CD14-positive monocyte (primary cell): ENCODE data around the gene NRP2. TPM values are rescaled to one million over a fixed set of nuclear protein-coding genes. Genes with fewer than 3 reads are reported as not detected.
A peak's percentile ranks its signal among the peaks of the same experiment; 100 is the strongest.

Experiments
- DNase-seq, 3 donors: peaks; one replicate each; pipeline ENCODE4 v3.0.0-alpha.2; 2011 to 2022
- H2AFZ ChIP-seq: 2 replicates; pipeline ENCODE4 v1.6.0; 2012; ENCODE audit warnings: mild to moderate bottlenecking, low read depth, low read length, inconsistent platforms; ENCODE audit not compliant: insufficient read depth, poor library complexity, severe bottlenecking
- H3K27ac ChIP-seq, 2 donors: 1 replicate in 1 of 2; 2 replicates in 1 of 2; pipeline ENCODE4 v1.5.1; 2012 to 2013; ENCODE audit warnings: low read length in 2 of 2, control low read depth in 1 of 2, inconsistent platforms in 1 of 2, low read depth in 1 of 2, mild to moderate bottlenecking in 1 of 2
- H3K27me3 ChIP-seq, 2 donors: one replicate each; pipeline versions ENCODE4 v1.6.0 to v1.6.1; 2011 to 2013; ENCODE audit warnings: low read length in 2 of 2; ENCODE audit not compliant: control insufficient read depth in 2 of 2, insufficient read depth in 2 of 2
- H3K36me3 ChIP-seq, 2 donors: replicated peaks in 1 of 2; 1 replicate in 1 of 2; 2 replicates in 1 of 2; pipeline versions ENCODE4 v1.5.1 to v1.6.1; 2012 to 2013; ENCODE audit warnings: low read length in 2 of 2, control low read depth in 1 of 2, inconsistent platforms in 1 of 2, mild to moderate bottlenecking in 1 of 2; ENCODE audit not compliant: insufficient read depth in 2 of 2, control insufficient read depth in 1 of 2
- H3K4me1 ChIP-seq, 2 donors: 1 replicate in 1 of 2; 2 replicates in 1 of 2; pipeline versions ENCODE4 v1.5.1 to v1.6.1; 2012 to 2013; ENCODE audit warnings: low read length in 2 of 2, control low read depth in 1 of 2, inconsistent platforms in 1 of 2, mild to moderate bottlenecking in 1 of 2, moderate library complexity in 1 of 2; ENCODE audit not compliant: insufficient read depth in 2 of 2, control insufficient read depth in 1 of 2
- H3K4me2 ChIP-seq: replicated peaks from 2 replicates; pipeline ENCODE3; 2012; ENCODE audit warnings: low read length, moderate library complexity, mild to moderate bottlenecking; ENCODE audit not compliant: poor library complexity, severe bottlenecking; ENCODE audit errors: extremely low read depth
- H3K4me3 ChIP-seq, 3 experiments: fragments of 200-600 bp in 1 of 3; sonication (generic) in 1 of 3; replicated peaks in 1 of 3; 1 replicate in 2 of 3; 2 replicates in 1 of 3; pipeline ENCODE4 v1.5.1; 2011 to 2013; ENCODE audit warnings: low read length in 3 of 3, mild to moderate bottlenecking in 3 of 3, control low read depth in 2 of 3, low read depth in 2 of 3, inconsistent platforms in 1 of 3, moderate library complexity in 1 of 3
- H3K79me2 ChIP-seq: 2 replicates; pipeline ENCODE4 v1.6.0; 2012; ENCODE audit warnings: mild to moderate bottlenecking, control low read depth, inconsistent platforms, low read length, moderate library complexity; ENCODE audit not compliant: insufficient read depth
- H3K9ac ChIP-seq: 2 replicates; pipeline ENCODE4 v1.6.0; 2017; ENCODE audit warnings: low read length, mild to moderate bottlenecking; ENCODE audit not compliant: insufficient read depth, poor library complexity, severe bottlenecking
- H3K9me3 ChIP-seq, 2 donors: replicated peaks in 1 of 2; 1 replicate in 1 of 2; 2 replicates in 1 of 2; pipeline versions ENCODE4 v1.5.1 to v1.6.1; 2012 to 2013; ENCODE audit warnings: low read length in 2 of 2, control low read depth in 1 of 2; ENCODE audit not compliant: control insufficient read depth in 1 of 2, insufficient read depth in 1 of 2
- H4K20me1 ChIP-seq: 2 replicates; pipeline ENCODE4 v1.6.0; 2012; ENCODE audit warnings: mild to moderate bottlenecking, low read length, control low read depth, moderate library complexity; ENCODE audit not compliant: insufficient read depth
- H3K27ac Mint-ChIP-seq, 7 donors: one replicate each; pipeline ENCODE4 v1.8.0; 2020; ENCODE audit warnings: mild to moderate bottlenecking in 7 of 7, mixed read lengths in 7 of 7, moderate library complexity in 6 of 7, inconsistent platforms in 2 of 7
- H3K27me3 Mint-ChIP-seq, 3 donors: one replicate each; pipeline ENCODE4 v1.8.0; 2021 to 2022; ENCODE audit warnings: low read depth in 3 of 3, mild to moderate bottlenecking in 3 of 3, mixed read lengths in 3 of 3, moderate library complexity in 3 of 3, inconsistent platforms in 1 of 3
- H3K36me3 Mint-ChIP-seq, 2 donors: one replicate each; pipeline ENCODE4 v1.8.0; 2020; ENCODE audit warnings: mixed read lengths in 2 of 2, inconsistent platforms in 1 of 2, mild to moderate bottlenecking in 1 of 2
- H3K4me1 Mint-ChIP-seq: one replicate; pipeline ENCODE4 v1.8.0; 2020; ENCODE audit warnings: mild to moderate bottlenecking, mixed read lengths
- H3K4me3 Mint-ChIP-seq, 2 donors: one replicate each; pipeline ENCODE4 v1.8.0; 2020; ENCODE audit warnings: mild to moderate bottlenecking in 2 of 2, mixed read lengths in 2 of 2, moderate library complexity in 1 of 2
- H3K9me3 Mint-ChIP-seq, 7 donors: one replicate each; pipeline ENCODE4 v1.8.0; 2020 to 2022; ENCODE audit warnings: mixed read lengths in 7 of 7, mild to moderate bottlenecking in 6 of 7, moderate library complexity in 6 of 7, inconsistent platforms in 2 of 7
- CTCF ChIP-seq: fragments of 200-600 bp; IDR thresholded peaks from one replicate; pipeline ENCODE4 v1.8.0; 2022; ENCODE audit warnings: antibody characterized with exemption, mild to moderate bottlenecking
- WGBS: methylation state at CpG from one replicate; pipeline ENCODE4 v1.1.5; 2013; ENCODE audit warnings: missing lambda C conversion rate; ENCODE audit not compliant: insufficient coverage; 5-methylcytosine and 5-hydroxymethylcytosine counted together
- intact Hi-C, 2 donors: fragments of 100-400 bp; cut with micrococcal nuclease; formaldehyde crosslinking; loops; one replicate each; pipeline versions ENCODE4 v1.15.0 to v1.15.1; 2023
- polyA plus RNA-seq, 3 donors: library from polyadenylated mRNA; depleted of rRNA in 1 of 3; unstranded in 2 of 3; stranded (reverse) in 1 of 3; fragments of 300-500 nt in 2 of 3; fragments of >200 nt in 1 of 3; fragmentation: Illumina TruSeq in 2 of 3; gene quantifications; 1 replicate in 2 of 3; 2 replicates in 1 of 3; pipeline ENCODE4 v1.2.3, GENCODE V29; 2012 to 2021

Gene NRP2
- polyA plus RNA-seq, 3 donors = 0.97 to 3.3 (median 1.6) TPM

GRCh38 chr2:205678541-205679142 lies 3.7 kb upstream of the NRP2 start:
- intact Hi-C loops = loop anchor here (5.0 to 10.0 kb wide), 2 partner anchors 1351 to 1534 kb away; no protein-coding TSS in a partner anchor
- 88% methylated on average over 6 of the region's 9 CpGs for WGBS
- H3K27me3 Mint-ChIP-seq = peaks cover 33 to 43% (median 35%) of the 10 kb centered on the region in 3 donors
- no peak overlapping the region for H2AFZ ChIP-seq
- no peak overlapping the region for H3K9ac ChIP-seq
- peaks cover 19% of the 10 kb centered on the region for H3K4me1 Mint-ChIP-seq
- H3K4me1 ChIP-seq = peaks cover 18 to 23% of the 10 kb centered on the region in 2 donors
- no peaks in the 10 kb centered on the region for H3K36me3 ChIP-seq
- H3K27me3 ChIP-seq = peaks cover 26 to 52% of the 10 kb centered on the region in 2 donors
- no peak overlapping the region for H3K27ac ChIP-seq
- H3K36me3 Mint-ChIP-seq = peaks cover 1 to 5% of the 10 kb centered on the region in 2 donors
- no peak overlapping the region for H3K4me2 ChIP-seq
- H4K20me1 ChIP-seq = no peaks in the 10 kb centered on the region
- H3K4me3 Mint-ChIP-seq = no peak overlapping the region
- peak overlapping the region in 1 of 7 donors; percentile 28 for H3K27ac Mint-ChIP-seq
- H3K9me3 ChIP-seq = peaks cover 0 to 7% of the 10 kb centered on the region in 2 donors
- H3K79me2 ChIP-seq = no peaks in the 10 kb centered on the region
- peaks cover 0 to 9% (median 0%) of the 10 kb centered on the region in 7 donors for H3K9me3 Mint-ChIP-seq
- DNase-seq = no peak
- H3K4me3 ChIP-seq = no peak overlapping the region
- no peak for TF ChIP-seq CTCF

GRCh38 chr2:205679410-205680009 lies 2.8 kb upstream of the NRP2 start:
- WGBS = 94% methylated on average over 3 of the region's 5 CpGs
- DNase-seq = no peak
- no peak overlapping the region for H3K4me3 ChIP-seq
- H3K9me3 ChIP-seq = peaks cover 0 to 14% of the 10 kb centered on the region in 2 donors
- no peak overlapping the region for H3K4me3 Mint-ChIP-seq
- H3K36me3 ChIP-seq = no peaks in the 10 kb centered on the region
- H3K27me3 ChIP-seq = peaks cover 34 to 58% of the 10 kb centered on the region in 2 donors
- H3K4me1 Mint-ChIP-seq = peaks cover 24% of the 10 kb centered on the region
- H3K36me3 Mint-ChIP-seq = peaks cover 3 to 8% of the 10 kb centered on the region in 2 donors
- H3K9me3 Mint-ChIP-seq = peaks cover 0 to 12% (median 3%) of the 10 kb centered on the region in 7 donors
- no peak overlapping the region for H2AFZ ChIP-seq
- H4K20me1 ChIP-seq = no peaks in the 10 kb centered on the region
- no peaks in the 10 kb centered on the region for H3K79me2 ChIP-seq
- H3K4me2 ChIP-seq = no peak overlapping the region
- H3K27ac Mint-ChIP-seq = no peak overlapping the region
- H3K9ac ChIP-seq = no peak overlapping the region
- peaks cover 41 to 50% (median 41%) of the 10 kb centered on the region in 3 donors for H3K27me3 Mint-ChIP-seq
- intact Hi-C loops = loop anchor here (5.0 to 10.0 kb wide), 3 partner anchors 55 to 1535 kb away; no protein-coding TSS in a partner anchor
- no peak overlapping the region for H3K27ac ChIP-seq
- TF ChIP-seq CTCF = no peak
- peaks cover 18 to 28% of the 10 kb centered on the region in 2 donors for H3K4me1 ChIP-seq
